K562 (cell line): ENCODE measurements around the gene WBP1. TPM values are rescaled to one million over a fixed set of nuclear protein-coding genes. Genes with fewer than 3 reads are reported as not detected.
A peak's percentile ranks its signal among the peaks of the same experiment; 100 is the strongest.

Source experiments
- CBX2 ChIP-seq: fragments of 200-600 bp; sonication (generic); IDR thresholded peaks from one replicate; pipeline ENCODE4 v1.6.1; 2012; ENCODE audit warnings: mild to moderate bottlenecking, low read length, inconsistent platforms; ENCODE audit not compliant: insufficient read depth, poor library complexity, severe bottlenecking
- CCNT2 ChIP-seq: IDR thresholded peaks from 2 replicates; pipeline ENCODE4 v1.6.1; 2011; ENCODE audit warnings: borderline replicate concordance, low read depth, mild to moderate bottlenecking, moderate library complexity, mixed read lengths, low read length; ENCODE audit not compliant: insufficient read length; ENCODE audit errors: extremely low read depth
- DNMT1 ChIP-seq: fragments of 450-650 bp; IDR thresholded peaks from 2 replicates; pipeline ENCODE4 v1.6.1; 2016; ENCODE audit warnings: antibody characterized with exemption, mild to moderate bottlenecking
- EGR1 ChIP-seq: fragments of 450-650 bp; conservative IDR thresholded peaks from 2 replicates; pipeline ENCODE4 v1.6.1; 2017; ENCODE audit warnings: mild to moderate bottlenecking
- ERF ChIP-seq: fragments of 450-650 bp; formaldehyde crosslinking; IDR thresholded peaks from 2 replicates; pipeline ENCODE4 v1.4.0; 2020; ENCODE audit warnings: mild to moderate bottlenecking, mixed read lengths
- HSF4 ChIP-seq: fragments of 250-450 bp; sonication (Bioruptor Pico); IDR thresholded peaks from 2 replicates; pipeline ENCODE4 v2.1.2; 2022; ENCODE audit warnings: mild to moderate bottlenecking, moderate library complexity, borderline replicate concordance
- L3MBTL2 ChIP-seq: fragments of 450-650 bp; IDR thresholded peaks from 2 replicates; pipeline ENCODE4 v1.6.1; 2016; ENCODE audit warnings: mild to moderate bottlenecking, moderate library complexity
- NFE2 ChIP-seq: IDR thresholded peaks from 2 replicates; pipeline ENCODE4 v1.6.1; 2014; ENCODE audit warnings: antibody characterized with exemption, low read depth
- NR2C2 ChIP-seq, 2 experiments: fragments of 200-800 bp in 1 of 2; sonication (Bioruptor generic) in 1 of 2; sonication (generic) in 1 of 2; formaldehyde crosslinking in 1 of 2; IDR thresholded peaks; 2 replicates each; pipeline versions ENCODE4 v1.6.1 to v1.8.0; 2016 to 2022; ENCODE audit warnings: mild to moderate bottlenecking in 1 of 2, missing compliant biosample characterization in 1 of 2, missing genetic modification characterization in 1 of 2, missing genetic modification reagents in 1 of 2
- RBBP5 ChIP-seq: fragments of 200-600 bp; sonication (generic); IDR thresholded peaks from 2 replicates; pipeline ENCODE4 v1.6.1; 2012; ENCODE audit warnings: borderline replicate concordance, mild to moderate bottlenecking, low read length, control low read depth, inconsistent platforms; ENCODE audit not compliant: insufficient read depth, poor library complexity, severe bottlenecking
- RBM17 ChIP-seq: fragments of 200-400 bp; formaldehyde crosslinking; IDR thresholded peaks from 2 replicates; pipeline ENCODE4 v1.6.1; 2017; ENCODE audit warnings: low read depth, mild to moderate bottlenecking, low read length, borderline replicate concordance
- RBM22 ChIP-seq: fragments of 200-400 bp; formaldehyde crosslinking; IDR thresholded peaks from 2 replicates; pipeline ENCODE4 v1.6.1; 2018; ENCODE audit warnings: low read length, low read depth; ENCODE audit not compliant: poor library complexity, severe bottlenecking
- RBM34 ChIP-seq: fragments of 200-400 bp; formaldehyde crosslinking; IDR thresholded peaks from 2 replicates; pipeline ENCODE4 v1.6.1; 2018; ENCODE audit warnings: low read length, borderline replicate concordance; ENCODE audit not compliant: insufficient read depth
- STAT5B ChIP-seq: fragments of 250-450 bp; sonication (Bioruptor Pico); IDR thresholded peaks from 2 replicates; pipeline ENCODE4 v1.8.0; 2021; ENCODE audit warnings: mild to moderate bottlenecking, inconsistent platforms
- ZFP36 ChIP-seq: fragments of 150-350 bp; IDR thresholded peaks from 2 replicates; pipeline ENCODE4 v1.6.1; 2018; ENCODE audit warnings: low read length, low read depth; ENCODE audit not compliant: partially characterized antibody
- ZFPM2 ChIP-seq: fragments of 250-450 bp; sonication (Bioruptor Pico); IDR thresholded peaks from 2 replicates; pipeline ENCODE4 v1.5.1; 2022; ENCODE audit warnings: mild to moderate bottlenecking
- ZKSCAN1 ChIP-seq: fragments of 150-350 bp; IDR thresholded peaks from 2 replicates; pipeline ENCODE4 v1.6.1; 2016; ENCODE audit warnings: low read depth, low read length
- ZNF280B ChIP-seq: fragments of 250-450 bp; sonication (Bioruptor Pico); IDR thresholded peaks from 2 replicates; pipeline ENCODE4 v1.5.1; 2021; ENCODE audit warnings: mild to moderate bottlenecking
- ZNF3 ChIP-seq: fragments of 250-450 bp; sonication (Bioruptor Pico); IDR thresholded peaks from 2 replicates; pipeline ENCODE4 v1.5.0; 2021; ENCODE audit warnings: mild to moderate bottlenecking, moderate library complexity
- ZNF740 ChIP-seq, 3 experiments: fragments of 200-800 bp in 1 of 3; sonication (Bioruptor generic) in 1 of 3; sonication (generic) in 1 of 3; formaldehyde crosslinking in 1 of 3; IDR thresholded peaks; 2 replicates each; pipeline versions ENCODE4 v1.6.1 to v1.8.0; 2016 to 2022; ENCODE audit warnings: mild to moderate bottlenecking in 2 of 3, missing compliant biosample characterization in 2 of 3, missing genetic modification characterization in 2 of 3, missing genetic modification reagents in 1 of 3
- polyA plus RNA-seq, 8 experiments: library from polyadenylated mRNA; depleted of rRNA in 4 of 8; stranded (reverse) in 5 of 8; unstranded in 3 of 8; fragments of >200 nt; fragmentation: Nextera tagmentation in 2 of 8; fragmentation: Illumina TruSeq in 1 of 8; extraction: Ambion mirVana in 2 of 8; extraction: Trizol in 1 of 8; gene quantifications; 2 replicates each; pipeline versions ENCODE4 v1.2.1 to v1.2.3, GENCODE V29; 2011 to 2014; ENCODE audit warnings: inconsistent platforms in 1 of 8, missing spikeins in 1 of 8
- total RNA-seq, 7 experiments: library from RNA; depleted of rRNA in 6 of 7; stranded (reverse); fragments of >200 nt in 6 of 7; fragmentation: Illumina TruSeq in 2 of 7; extraction: Trizol in 2 of 7; gene quantifications; 2 replicates each; pipeline versions ENCODE4 v1.2.1 to v1.2.3, GENCODE V29; 2011 to 2021; ENCODE audit warnings: low replicate concordance in 1 of 7
- TF ChIP-seq, protein P1 (sequence below): sonication (generic); formaldehyde crosslinking; IDR thresholded peaks from 2 replicates; pipeline ENCODE4 v1.9.0; 2022; ENCODE audit warnings: mild to moderate bottlenecking, missing genetic modification reagents
- TF ChIP-seq, protein P2 (sequence below): sonication (generic); formaldehyde crosslinking; IDR thresholded peaks from 2 replicates; pipeline ENCODE4 v1.8.1; 2023; ENCODE audit warnings: mild to moderate bottlenecking, missing genetic modification reagents, moderate library complexity
- TF ChIP-seq, protein P3 (sequence below): sonication (generic); formaldehyde crosslinking; IDR thresholded peaks from 2 replicates; pipeline ENCODE4 v1.9.0; 2022; ENCODE audit warnings: mild to moderate bottlenecking, missing genetic modification reagents

WBP1 gene
- total and polyA plus RNA-seq, 9 of the 15 experiments (the other 6 are each of a cell fraction or from before 2014, with no cell fraction given), result 1.9 to 27.7 (median 14.2) TPM

DNA sequence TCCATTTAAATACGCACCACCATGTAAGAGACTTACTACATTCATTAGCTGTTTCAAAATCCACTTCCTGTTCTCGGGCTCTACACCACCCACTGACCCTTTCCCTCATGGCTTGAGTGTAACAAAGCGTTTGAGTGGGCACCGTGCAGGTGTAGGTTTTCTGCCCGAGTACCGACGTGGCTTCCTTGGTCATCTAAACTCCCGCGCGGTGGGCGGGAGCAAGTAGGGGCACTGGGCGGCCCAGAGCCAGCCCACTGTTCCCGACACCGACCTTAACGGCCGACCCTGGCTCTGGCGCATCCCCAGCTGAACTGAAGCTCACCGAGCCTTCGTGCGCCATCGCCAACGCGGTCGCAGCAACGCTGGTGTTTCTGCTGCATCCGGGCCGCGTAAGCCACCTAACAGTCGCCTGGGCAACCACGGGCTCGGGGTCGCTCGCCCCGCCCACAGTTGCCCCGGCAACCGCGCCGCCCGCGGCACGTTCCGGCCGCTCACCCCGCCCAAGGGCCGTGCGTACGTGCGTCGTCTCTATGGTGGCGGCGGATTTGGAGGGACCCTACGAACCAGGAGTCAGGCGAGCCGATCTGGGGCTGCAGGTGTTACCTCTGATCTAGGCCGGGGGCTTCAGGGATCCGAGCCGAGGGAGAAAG, 36.9 kb upstream of the WBP1 start, which contains the start of the genes C2orf81 and WDR54 (continued):
- TF ChIP-seq, protein P1, sequence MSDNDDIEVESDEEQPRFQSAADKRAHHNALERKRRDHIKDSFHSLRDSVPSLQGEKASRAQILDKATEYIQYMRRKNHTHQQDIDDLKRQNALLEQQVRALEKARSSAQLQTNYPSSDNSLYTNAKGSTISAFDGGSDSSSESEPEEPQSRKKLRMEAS, result peak; percentile 49
- TF ChIP-seq STAT5B, result no peak
- peak; percentile 62; the same call in 1 of the 2 replicates for TF ChIP-seq ERF (CRISPR knock-in tag)
- TF ChIP-seq RBBP5, result peak; percentile 10
- no peak for TF ChIP-seq ZNF280B (CRISPR knock-in tag)
- no peak for TF ChIP-seq NFE2
- TF ChIP-seq CCNT2, result peak; percentile 24
- TF ChIP-seq RBM22, result peak; percentile 100
- TF ChIP-seq HSF4 (CRISPR knock-in tag), result no peak
- no peak for TF ChIP-seq NR2C2 (CRISPR knock-in tag; IDR thresholded peaks at IDR 0.05)
- TF ChIP-seq NR2C2 (tag; IDR thresholded peaks at IDR 0.05), result peak; percentile 40; the same call in 1 of the 2 replicates
- peak; percentile 69 for TF ChIP-seq EGR1
- TF ChIP-seq ZKSCAN1, result no peak
- TF ChIP-seq, protein P2, sequence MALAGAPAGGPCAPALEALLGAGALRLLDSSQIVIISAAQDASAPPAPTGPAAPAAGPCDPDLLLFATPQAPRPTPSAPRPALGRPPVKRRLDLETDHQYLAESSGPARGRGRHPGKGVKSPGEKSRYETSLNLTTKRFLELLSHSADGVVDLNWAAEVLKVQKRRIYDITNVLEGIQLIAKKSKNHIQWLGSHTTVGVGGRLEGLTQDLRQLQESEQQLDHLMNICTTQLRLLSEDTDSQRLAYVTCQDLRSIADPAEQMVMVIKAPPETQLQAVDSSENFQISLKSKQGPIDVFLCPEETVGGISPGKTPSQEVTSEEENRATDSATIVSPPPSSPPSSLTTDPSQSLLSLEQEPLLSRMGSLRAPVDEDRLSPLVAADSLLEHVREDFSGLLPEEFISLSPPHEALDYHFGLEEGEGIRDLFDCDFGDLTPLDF (CRISPR knock-in tag), result no peak
- TF ChIP-seq ZNF3 (CRISPR knock-in tag), result no peak
- no peak for TF ChIP-seq RBM34
- TF ChIP-seq, protein P3, sequence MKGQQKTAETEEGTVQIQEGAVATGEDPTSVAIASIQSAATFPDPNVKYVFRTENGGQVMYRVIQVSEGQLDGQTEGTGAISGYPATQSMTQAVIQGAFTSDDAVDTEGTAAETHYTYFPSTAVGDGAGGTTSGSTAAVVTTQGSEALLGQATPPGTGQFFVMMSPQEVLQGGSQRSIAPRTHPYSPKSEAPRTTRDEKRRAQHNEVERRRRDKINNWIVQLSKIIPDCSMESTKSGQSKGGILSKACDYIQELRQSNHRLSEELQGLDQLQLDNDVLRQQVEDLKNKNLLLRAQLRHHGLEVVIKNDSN (CRISPR knock-in tag), result no peak
- no peak for TF ChIP-seq ZFPM2 (CRISPR knock-in tag)
- TF ChIP-seq RBM17, result no peak
- TF ChIP-seq DNMT1, result no peak
- peak; percentile 88 for TF ChIP-seq L3MBTL2
- TF ChIP-seq ZNF740 (CRISPR knock-in tag; IDR thresholded peaks at IDR 0.05), result no peak
- no peak for TF ChIP-seq ZNF740 (tag; IDR thresholded peaks at IDR 0.05)
- no peak for TF ChIP-seq ZFP36
- TF ChIP-seq CBX2, result no peak
